GM21423 (cell line): Measurements from ENCODE around the gene TRAF1.
"Not testable (repeated sequence)": the region's sequence is repeated elsewhere in the genome, so short reads cannot be mapped to it uniquely, and the experiment has no call there.

Experiments used
- ATAC-seq: cut with Tn5 transposase; IDR thresholded peaks from one replicate; pipeline ENCODE4 v1.9.1; 2021; ENCODE audit warnings: mild to moderate bottlenecking, moderate library complexity; ENCODE audit not compliant: unreplicated experiment

TRAF1 gene

GRCh38 chr9:120926397-120926928, at the start of gene TRAF1:
TRAF1 (minus strand) TSS chr9:120926796; CDS start chr9:120926075, 721 bp downstream.
- ATAC-seq = peak; percentile 11

- no peak for ATAC-seq
Measured at GRCh38 chr9:120974921-120975320, 48.3 kb upstream of the TRAF1 start.

- no peak for ATAC-seq
Measured at GRCh38 chr9:120974181-120974580, 47.6 kb upstream of the TRAF1 start.

- no peak for ATAC-seq
Measured at GRCh38 chr9:120971938-120972337, 45.3 kb upstream of the TRAF1 start.

GRCh38 chr9:120971471-120971870, 44.9 kb upstream of the TRAF1 start:
- not testable (repeated sequence) for ATAC-seq

- ATAC-seq = no peak
Measured at GRCh38 chr9:120970244-120970643, 43.6 kb upstream of the TRAF1 start.

GRCh38 chr9:120966013-120966369, 39.4 kb upstream of the TRAF1 start:
- no peak for ATAC-seq

- no peak for ATAC-seq
Measured at GRCh38 chr9:120965344-120966012, 38.9 kb upstream of the TRAF1 start.

GRCh38 chr9:120961936-120962335, 35.3 kb upstream of the TRAF1 start:
- no peak for ATAC-seq

GRCh38 chr9:120960001-120960400, 33.4 kb upstream of the TRAF1 start:
- ATAC-seq = no peak

GRCh38 chr9:120956862-120957261, 30.3 kb upstream of the TRAF1 start:
- no peak for ATAC-seq

- ATAC-seq = no peak
Measured at GRCh38 chr9:120951960-120952618, 25.5 kb upstream of the TRAF1 start.

- ATAC-seq = peak; percentile 72
Measured at GRCh38 chr9:120950421-120951388, 24.1 kb upstream of the TRAF1 start.

GRCh38 chr9:120949290-120949689, 22.7 kb upstream of the TRAF1 start:
- no peak for ATAC-seq

- no peak for ATAC-seq
Measured at GRCh38 chr9:120948824-120949223, 22.2 kb upstream of the TRAF1 start.

- no peak for ATAC-seq
Measured at GRCh38 chr9:120947222-120947621, 20.6 kb upstream of the TRAF1 start.

- ATAC-seq = no peak
Measured at GRCh38 chr9:120946259-120946658, 19.7 kb upstream of the TRAF1 start.

GRCh38 chr9:120944948-120945347, 18.4 kb upstream of the TRAF1 start:
- no peak for ATAC-seq

- ATAC-seq = peak; percentile 99
Measured at GRCh38 chr9:120944434-120944843, 17.8 kb upstream of the TRAF1 start.

GRCh38 chr9:120942186-120943001, 15.8 kb upstream of the TRAF1 start:
- ATAC-seq = no peak
